Liver (tissue), 9 donors: ENCODE data around the gene NCK1. TPM values are rescaled to one million over a fixed set of nuclear protein-coding genes. Genes with fewer than 3 reads are reported as not detected.
A peak's percentile ranks its signal among the peaks of the same experiment; 100 is the strongest.

Source experiments
- DNase-seq: peaks from one replicate; pipeline ENCODE4 v3.0.0-alpha.2; 2017; ENCODE audit warnings: low spot score
- H3K27ac ChIP-seq, 2 donors: one replicate each; pipeline ENCODE4 v1.7.0; 2013; ENCODE audit warnings: inconsistent platforms in 2 of 2, low read length in 2 of 2, control low read depth in 1 of 2, low read depth in 1 of 2, mild to moderate bottlenecking in 1 of 2
- H3K27me3 ChIP-seq, 4 donors: one replicate each; pipeline versions ENCODE4 v1.6.1 to v1.7.0; 2013; ENCODE audit warnings: low read length in 3 of 4, inconsistent platforms in 1 of 4, mild to moderate bottlenecking in 1 of 4, moderate library complexity in 1 of 4; ENCODE audit not compliant: control insufficient read depth in 4 of 4, insufficient read depth in 4 of 4
- H3K36me3 ChIP-seq, 4 donors: one replicate each; pipeline versions ENCODE4 v1.6.1 to v1.7.0; 2013; ENCODE audit warnings: low read length in 3 of 4, mild to moderate bottlenecking in 3 of 4, low read depth in 1 of 4, moderate library complexity in 1 of 4; ENCODE audit not compliant: control insufficient read depth in 4 of 4, insufficient read depth in 3 of 4
- H3K4me1 ChIP-seq, 4 donors: one replicate each; pipeline versions ENCODE4 v1.6.1 to v1.7.0; 2013; ENCODE audit warnings: low read length in 3 of 4, mild to moderate bottlenecking in 3 of 4, moderate library complexity in 1 of 4; ENCODE audit not compliant: control insufficient read depth in 4 of 4, insufficient read depth in 4 of 4
- H3K4me3 ChIP-seq, 3 donors: one replicate each; pipeline versions ENCODE4 v1.6.1 to v1.7.0; 2013; ENCODE audit warnings: low read length in 3 of 3, control low read depth in 1 of 3, low read depth in 1 of 3, mild to moderate bottlenecking in 1 of 3
- H3K9ac ChIP-seq, 2 donors: one replicate each; pipeline ENCODE4 v1.7.0; 2013; ENCODE audit warnings: low read length in 2 of 2, mild to moderate bottlenecking in 2 of 2, moderate library complexity in 2 of 2, control low read depth in 1 of 2, low read depth in 1 of 2
- H3K9me3 ChIP-seq, 4 donors: one replicate each; pipeline versions ENCODE4 v1.6.1 to v1.7.0; 2013; ENCODE audit warnings: low read length in 3 of 4; ENCODE audit not compliant: control insufficient read depth in 4 of 4
- EGR1 ChIP-seq, 2 donors: IDR thresholded peaks; 2 replicates each; pipeline ENCODE4 v1.6.1; 2016 to 2018; ENCODE audit warnings: antibody characterized with exemption in 2 of 2, low read depth in 2 of 2
- FOXA1 ChIP-seq: IDR thresholded peaks from 2 replicates; pipeline ENCODE4 v1.6.1; 2016; ENCODE audit warnings: antibody characterized with exemption
- FOXA2 ChIP-seq: IDR thresholded peaks from 2 replicates; pipeline ENCODE4 v1.6.1; 2016; ENCODE audit warnings: antibody characterized with exemption
- GABPA ChIP-seq, 2 donors: IDR thresholded peaks in 1 of 2; conservative IDR thresholded peaks in 1 of 2; 2 replicates each; pipeline ENCODE4 v1.6.1; 2016; ENCODE audit warnings: antibody characterized with exemption in 2 of 2, mild to moderate bottlenecking in 1 of 2, moderate library complexity in 1 of 2
- HNF4A ChIP-seq, 2 donors: conservative IDR thresholded peaks; 2 replicates each; pipeline ENCODE4 v1.6.1; 2016; ENCODE audit warnings: antibody characterized with exemption in 2 of 2, mild to moderate bottlenecking in 2 of 2
- HNF4G ChIP-seq: IDR thresholded peaks from 2 replicates; pipeline ENCODE4 v1.6.1; 2016; ENCODE audit warnings: antibody characterized with exemption
- JUND ChIP-seq, 2 donors: IDR thresholded peaks; 2 replicates each; pipeline ENCODE4 v1.6.1; 2016; ENCODE audit warnings: antibody characterized with exemption in 2 of 2
- NR2F2 ChIP-seq: IDR thresholded peaks from 2 replicates; pipeline ENCODE4 v1.6.1; 2016; ENCODE audit warnings: antibody characterized with exemption
- RAD21 ChIP-seq, 2 donors: IDR thresholded peaks; 2 replicates each; pipeline ENCODE4 v1.6.1; 2016; ENCODE audit warnings: antibody characterized with exemption in 2 of 2, mild to moderate bottlenecking in 2 of 2
- RXRA ChIP-seq, 2 donors: IDR thresholded peaks; 2 replicates each; pipeline ENCODE4 v1.6.1; 2017 to 2018; ENCODE audit warnings: antibody characterized with exemption in 2 of 2, mild to moderate bottlenecking in 1 of 2
- SP1 ChIP-seq: IDR thresholded peaks from 2 replicates; pipeline ENCODE4 v1.6.1; 2018; ENCODE audit warnings: antibody characterized with exemption, mild to moderate bottlenecking
- TAF1 ChIP-seq: conservative IDR thresholded peaks from 2 replicates; pipeline ENCODE4 v1.6.1; 2016; ENCODE audit warnings: antibody characterized with exemption, mild to moderate bottlenecking
- YY1 ChIP-seq: IDR thresholded peaks from 2 replicates; pipeline ENCODE4 v1.6.1; 2016; ENCODE audit warnings: antibody characterized with exemption, mild to moderate bottlenecking
- WGBS: extraction: QIAGEN DNeasy Blood & Tissue Kit; methylation state at CpG from one replicate; pipeline ENCODE4 v1.1.7; 2013; 5-methylcytosine and 5-hydroxymethylcytosine counted together
- polyA plus RNA-seq, 2 donors: library from polyadenylated mRNA; stranded (reverse) in 1 of 2; unstranded in 1 of 2; fragments of 200-250 nt in 1 of 2; fragments of >200 nt in 1 of 2; fragmentation: Nextera tagmentation in 1 of 2; extraction: Ambion mirVana in 1 of 2; gene quantifications; one replicate each; pipeline versions ENCODE4 v1.2.1 to v1.2.3, GENCODE V29; 2013 to 2015
- total RNA-seq, 2 donors: library from RNA; depleted of rRNA; stranded (reverse); fragments of >200 nt; gene quantifications; one replicate each; pipeline ENCODE4 v1.2.3, GENCODE V29; 2014
- TF ChIP-seq, protein P1 (sequence below): fragments of 150-350 bp; IDR thresholded peaks from 2 replicates; pipeline ENCODE4 v1.5.1; 2017; ENCODE audit warnings: improper control_type of control experiment, low read depth, low read length; ENCODE audit not compliant: missing input control
- TF ChIP-seq, protein P2 (sequence below): IDR thresholded peaks from 2 replicates; pipeline ENCODE4 v1.6.1; 2016; ENCODE audit warnings: antibody characterized with exemption
- TF ChIP-seq, protein P3 (sequence below): IDR thresholded peaks from 2 replicates; pipeline ENCODE4 v1.6.1; 2016; ENCODE audit warnings: antibody characterized with exemption
- TF ChIP-seq, protein P4 (sequence below): IDR thresholded peaks from 2 replicates; pipeline ENCODE4 v1.6.1; 2016; ENCODE audit warnings: antibody characterized with exemption, mild to moderate bottlenecking
- TF ChIP-seq, protein P5 (sequence below): IDR thresholded peaks from 2 replicates; pipeline ENCODE4 v1.6.1; 2016; ENCODE audit warnings: antibody characterized with exemption
- donor health status: healthy.
- donor health status: healthy.
- donor health status: healthy.
- donor health status: healthy.
- donor health status: healthy.

NCK1 gene
- total and polyA plus RNA-seq, 4 donors, result 13.7 to 35.8 (median 19.4) TPM

DNA sequence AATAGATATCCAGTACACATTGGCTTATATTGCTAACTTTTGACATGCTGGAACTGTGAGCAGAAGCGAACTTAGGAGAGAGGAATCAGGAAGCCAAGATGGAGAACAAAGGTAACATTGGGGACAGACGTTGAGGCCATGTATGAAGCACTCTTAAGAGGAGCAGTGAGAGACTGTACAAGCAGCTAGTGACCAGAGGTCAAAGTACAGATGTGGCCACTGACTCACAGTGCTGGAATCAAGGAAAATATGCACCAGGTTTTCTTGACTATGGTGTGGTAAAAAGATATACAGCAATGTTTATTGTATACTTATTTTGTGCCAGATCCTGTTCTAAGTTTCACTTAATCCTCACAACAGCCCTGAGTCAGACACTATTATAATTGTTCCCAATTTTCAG lies 93.8 kb downstream of the NCK1 start (continued):
- TF ChIP-seq, protein P1, sequence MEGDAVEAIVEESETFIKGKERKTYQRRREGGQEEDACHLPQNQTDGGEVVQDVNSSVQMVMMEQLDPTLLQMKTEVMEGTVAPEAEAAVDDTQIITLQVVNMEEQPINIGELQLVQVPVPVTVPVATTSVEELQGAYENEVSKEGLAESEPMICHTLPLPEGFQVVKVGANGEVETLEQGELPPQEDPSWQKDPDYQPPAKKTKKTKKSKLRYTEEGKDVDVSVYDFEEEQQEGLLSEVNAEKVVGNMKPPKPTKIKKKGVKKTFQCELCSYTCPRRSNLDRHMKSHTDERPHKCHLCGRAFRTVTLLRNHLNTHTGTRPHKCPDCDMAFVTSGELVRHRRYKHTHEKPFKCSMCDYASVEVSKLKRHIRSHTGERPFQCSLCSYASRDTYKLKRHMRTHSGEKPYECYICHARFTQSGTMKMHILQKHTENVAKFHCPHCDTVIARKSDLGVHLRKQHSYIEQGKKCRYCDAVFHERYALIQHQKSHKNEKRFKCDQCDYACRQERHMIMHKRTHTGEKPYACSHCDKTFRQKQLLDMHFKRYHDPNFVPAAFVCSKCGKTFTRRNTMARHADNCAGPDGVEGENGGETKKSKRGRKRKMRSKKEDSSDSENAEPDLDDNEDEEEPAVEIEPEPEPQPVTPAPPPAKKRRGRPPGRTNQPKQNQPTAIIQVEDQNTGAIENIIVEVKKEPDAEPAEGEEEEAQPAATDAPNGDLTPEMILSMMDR, result no peak
- TF ChIP-seq RXRA (IDR thresholded peaks at IDR 0.05) (peak in 1 of 2 donors; percentile 18), RAD21 (IDR thresholded peaks at IDR 0.05) (no peak), TAF1 (no peak)
- TF ChIP-seq, protein P2, sequence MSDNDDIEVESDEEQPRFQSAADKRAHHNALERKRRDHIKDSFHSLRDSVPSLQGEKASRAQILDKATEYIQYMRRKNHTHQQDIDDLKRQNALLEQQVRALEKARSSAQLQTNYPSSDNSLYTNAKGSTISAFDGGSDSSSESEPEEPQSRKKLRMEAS, result no peak
- TF ChIP-seq, protein P3, sequence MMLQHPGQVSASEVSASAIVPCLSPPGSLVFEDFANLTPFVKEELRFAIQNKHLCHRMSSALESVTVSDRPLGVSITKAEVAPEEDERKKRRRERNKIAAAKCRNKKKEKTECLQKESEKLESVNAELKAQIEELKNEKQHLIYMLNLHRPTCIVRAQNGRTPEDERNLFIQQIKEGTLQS, result no peak

DNA sequence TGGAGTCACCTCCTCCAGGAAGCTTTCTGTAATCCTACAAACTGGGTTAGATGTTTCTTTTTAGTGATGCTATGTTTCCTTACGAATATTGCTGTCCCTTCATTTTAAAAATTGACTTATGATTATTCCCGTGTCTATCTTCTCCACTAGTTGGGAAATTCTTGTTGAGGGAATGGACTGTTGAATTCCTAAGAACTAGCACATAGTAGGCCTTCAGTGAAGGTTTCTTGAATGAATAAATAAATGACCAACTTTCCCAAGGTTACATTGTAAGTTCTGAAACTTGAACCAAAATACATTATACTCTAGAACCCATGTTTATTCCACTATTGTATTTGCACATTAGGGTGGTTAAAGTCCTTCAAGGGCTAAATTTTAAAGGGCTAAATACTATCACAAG lies 95.0 kb downstream of the NCK1 start:
- H3K4me3 ChIP-seq, result no peak overlapping the region
- peaks cover 0 to 15% (median 5%) of the 10 kb centered on the region in 4 donors for H3K4me1 ChIP-seq
- no peak for DNase-seq
- 100% methylated on average over 2 of the region's 2 CpGs for WGBS
- no peaks in the 10 kb centered on the region for H3K36me3 ChIP-seq
- TF ChIP-seq, protein P4, sequence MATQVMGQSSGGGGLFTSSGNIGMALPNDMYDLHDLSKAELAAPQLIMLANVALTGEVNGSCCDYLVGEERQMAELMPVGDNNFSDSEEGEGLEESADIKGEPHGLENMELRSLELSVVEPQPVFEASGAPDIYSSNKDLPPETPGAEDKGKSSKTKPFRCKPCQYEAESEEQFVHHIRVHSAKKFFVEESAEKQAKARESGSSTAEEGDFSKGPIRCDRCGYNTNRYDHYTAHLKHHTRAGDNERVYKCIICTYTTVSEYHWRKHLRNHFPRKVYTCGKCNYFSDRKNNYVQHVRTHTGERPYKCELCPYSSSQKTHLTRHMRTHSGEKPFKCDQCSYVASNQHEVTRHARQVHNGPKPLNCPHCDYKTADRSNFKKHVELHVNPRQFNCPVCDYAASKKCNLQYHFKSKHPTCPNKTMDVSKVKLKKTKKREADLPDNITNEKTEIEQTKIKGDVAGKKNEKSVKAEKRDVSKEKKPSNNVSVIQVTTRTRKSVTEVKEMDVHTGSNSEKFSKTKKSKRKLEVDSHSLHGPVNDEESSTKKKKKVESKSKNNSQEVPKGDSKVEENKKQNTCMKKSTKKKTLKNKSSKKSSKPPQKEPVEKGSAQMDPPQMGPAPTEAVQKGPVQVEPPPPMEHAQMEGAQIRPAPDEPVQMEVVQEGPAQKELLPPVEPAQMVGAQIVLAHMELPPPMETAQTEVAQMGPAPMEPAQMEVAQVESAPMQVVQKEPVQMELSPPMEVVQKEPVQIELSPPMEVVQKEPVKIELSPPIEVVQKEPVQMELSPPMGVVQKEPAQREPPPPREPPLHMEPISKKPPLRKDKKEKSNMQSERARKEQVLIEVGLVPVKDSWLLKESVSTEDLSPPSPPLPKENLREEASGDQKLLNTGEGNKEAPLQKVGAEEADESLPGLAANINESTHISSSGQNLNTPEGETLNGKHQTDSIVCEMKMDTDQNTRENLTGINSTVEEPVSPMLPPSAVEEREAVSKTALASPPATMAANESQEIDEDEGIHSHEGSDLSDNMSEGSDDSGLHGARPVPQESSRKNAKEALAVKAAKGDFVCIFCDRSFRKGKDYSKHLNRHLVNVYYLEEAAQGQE, result no peak
- TF ChIP-seq SP1 (no peak), GABPA (IDR thresholded peaks at IDR 0.05 in 1 of 2, conservative IDR thresholded peaks at IDR 0.05 in 1 of 2) (no peak), JUND (IDR thresholded peaks at IDR 0.05) (no peak), FOXA1 (no peak), TAF1 (no peak), HNF4G (no peak), YY1 (no peak), RXRA (IDR thresholded peaks at IDR 0.05) (no peak), FOXA2 (no peak), EGR1 (IDR thresholded peaks at IDR 0.05; ENCODE audit: low read depth in 2 of 2) (no peak), NR2F2 (no peak), HNF4A (conservative IDR thresholded peaks at IDR 0.05) (no peak), RAD21 (IDR thresholded peaks at IDR 0.05) (no peak)
- TF ChIP-seq, protein P5, sequence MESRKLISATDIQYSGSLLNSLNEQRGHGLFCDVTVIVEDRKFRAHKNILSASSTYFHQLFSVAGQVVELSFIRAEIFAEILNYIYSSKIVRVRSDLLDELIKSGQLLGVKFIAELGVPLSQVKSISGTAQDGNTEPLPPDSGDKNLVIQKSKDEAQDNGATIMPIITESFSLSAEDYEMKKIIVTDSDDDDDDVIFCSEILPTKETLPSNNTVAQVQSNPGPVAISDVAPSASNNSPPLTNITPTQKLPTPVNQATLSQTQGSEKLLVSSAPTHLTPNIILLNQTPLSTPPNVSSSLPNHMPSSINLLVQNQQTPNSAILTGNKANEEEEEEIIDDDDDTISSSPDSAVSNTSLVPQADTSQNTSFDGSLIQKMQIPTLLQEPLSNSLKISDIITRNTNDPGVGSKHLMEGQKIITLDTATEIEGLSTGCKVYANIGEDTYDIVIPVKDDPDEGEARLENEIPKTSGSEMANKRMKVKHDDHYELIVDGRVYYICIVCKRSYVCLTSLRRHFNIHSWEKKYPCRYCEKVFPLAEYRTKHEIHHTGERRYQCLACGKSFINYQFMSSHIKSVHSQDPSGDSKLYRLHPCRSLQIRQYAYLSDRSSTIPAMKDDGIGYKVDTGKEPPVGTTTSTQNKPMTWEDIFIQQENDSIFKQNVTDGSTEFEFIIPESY, result no peak
- TF ChIP-seq, protein P2, result no peak
- TF ChIP-seq, protein P3, result no peak
- TF ChIP-seq, protein P1, result no peak
- H3K27me3 ChIP-seq, result no peaks in the 10 kb centered on the region
- no peak overlapping the region for H3K9ac ChIP-seq
- H3K9me3 ChIP-seq, result no peaks in the 10 kb centered on the region
- no peak overlapping the region for H3K27ac ChIP-seq
